HG03442 (cell line): ENCODE results near the gene KIAA1671.

ENCODE experiments used
- ATAC-seq: cut with Tn5 transposase; IDR thresholded peaks from one replicate; pipeline ENCODE4 v1.9.1; 2021; ENCODE audit warnings: mild to moderate bottlenecking, moderate library complexity; ENCODE audit not compliant: unreplicated experiment

The KIAA1671 gene

DNA sequence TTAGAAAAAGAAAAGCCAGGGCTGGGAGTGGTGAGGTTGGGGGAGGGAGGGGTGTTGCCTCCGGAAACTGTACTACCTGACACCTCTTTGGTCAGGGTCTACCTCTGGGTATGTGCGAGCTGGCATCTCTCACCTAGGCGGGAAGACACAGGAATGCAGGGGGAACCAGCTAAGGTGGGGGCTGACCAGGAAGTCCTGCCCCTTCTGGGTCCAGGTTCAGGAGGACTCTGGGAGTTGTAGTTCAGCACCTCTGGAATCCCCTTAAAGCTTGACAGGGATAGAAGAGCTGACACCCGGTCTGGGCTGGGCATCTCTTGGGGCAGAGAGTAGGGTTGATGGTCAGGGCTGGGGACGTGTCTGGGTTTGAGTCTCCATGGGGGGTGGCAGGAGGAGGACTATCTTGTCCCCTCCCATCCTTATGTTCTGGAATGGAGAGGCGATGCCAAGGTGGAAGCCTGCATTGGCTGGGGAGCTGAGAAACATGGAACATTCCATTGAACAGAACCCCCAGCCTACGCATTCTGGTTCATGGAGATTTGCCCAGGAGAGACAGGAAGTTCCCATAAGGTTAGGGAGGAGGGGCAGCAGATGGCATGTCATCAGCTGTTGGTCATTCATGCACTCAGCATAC, 2.1 kb upstream of the KIAA1671 start:
- ATAC-seq: no peak

- ATAC-seq: no peak
Observed at GRCh38 chr22:24952837-24953383, 394 bp downstream of the KIAA1671 start.

GRCh38 chr22:24953384-24954113, 1.0 kb downstream of the KIAA1671 start:
- no peak for ATAC-seq

DNA sequence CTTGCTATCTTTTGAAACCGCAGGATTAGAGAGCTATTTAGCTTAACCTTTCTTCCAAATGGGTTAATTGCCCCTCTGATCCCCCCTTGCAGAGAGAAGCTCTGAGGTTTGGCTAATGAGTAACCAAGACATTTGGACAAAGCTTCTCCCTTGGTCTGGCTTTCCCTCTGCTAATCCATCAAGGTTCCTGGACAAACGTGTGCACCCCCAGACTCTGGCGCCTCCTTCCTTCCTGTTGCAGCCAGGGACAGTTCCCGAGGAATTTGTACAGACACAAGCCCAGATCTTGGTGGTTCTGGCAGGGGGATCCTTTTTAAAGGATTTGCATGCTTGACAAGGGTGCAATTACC, 1.6 kb downstream of the KIAA1671 start:
- ATAC-seq: no peak

GRCh38 chr22:24954856-24955255, 2.3 kb downstream of the KIAA1671 start:
- no peak for ATAC-seq

- ATAC-seq: no peak
Observed at GRCh38 chr22:24957043-24957442, 4.5 kb downstream of the KIAA1671 start.

- ATAC-seq: no peak
Observed at GRCh38 chr22:24961217-24961844, 8.8 kb downstream of the KIAA1671 start.

DNA sequence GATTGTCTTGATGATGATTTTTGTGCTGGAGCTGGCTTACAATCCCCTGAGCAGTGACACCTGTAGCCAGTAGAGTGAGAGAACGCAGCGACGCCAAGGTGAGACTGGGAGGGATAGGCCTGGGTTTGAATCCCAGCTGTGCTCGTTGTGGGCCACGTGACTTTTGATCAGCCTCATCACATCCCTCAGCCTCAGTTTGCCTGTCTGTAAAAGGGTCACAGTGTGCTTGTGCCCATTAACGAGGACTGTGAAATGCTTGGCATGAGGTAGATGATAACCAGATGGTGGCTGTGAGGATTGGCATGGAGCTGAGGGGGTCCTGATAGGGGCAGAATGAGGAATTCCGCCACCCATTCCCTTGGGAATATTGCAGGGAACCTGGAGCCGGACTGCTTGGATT, 9.6 kb downstream of the KIAA1671 start:
- no peak for ATAC-seq

DNA sequence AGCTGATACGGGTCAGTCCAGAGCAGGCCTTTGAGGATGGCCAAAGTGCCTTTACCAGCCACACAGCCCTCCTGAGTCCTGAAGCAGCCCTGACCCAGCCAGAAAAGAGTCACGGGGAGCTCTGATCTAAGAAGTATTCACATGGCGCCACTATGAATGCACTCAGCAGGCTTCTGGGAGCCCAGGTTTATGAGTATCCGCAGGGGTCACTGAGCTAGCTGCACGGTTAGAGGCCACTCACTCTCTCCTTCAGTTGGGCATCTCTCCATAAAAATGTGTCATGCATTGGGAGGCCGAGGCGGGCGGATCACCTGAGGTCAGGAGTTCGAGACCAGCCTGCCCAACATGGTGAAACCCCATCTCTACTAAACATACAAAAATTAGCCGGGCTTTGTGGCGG, 10.3 kb downstream of the KIAA1671 start:
- no peak for ATAC-seq

DNA sequence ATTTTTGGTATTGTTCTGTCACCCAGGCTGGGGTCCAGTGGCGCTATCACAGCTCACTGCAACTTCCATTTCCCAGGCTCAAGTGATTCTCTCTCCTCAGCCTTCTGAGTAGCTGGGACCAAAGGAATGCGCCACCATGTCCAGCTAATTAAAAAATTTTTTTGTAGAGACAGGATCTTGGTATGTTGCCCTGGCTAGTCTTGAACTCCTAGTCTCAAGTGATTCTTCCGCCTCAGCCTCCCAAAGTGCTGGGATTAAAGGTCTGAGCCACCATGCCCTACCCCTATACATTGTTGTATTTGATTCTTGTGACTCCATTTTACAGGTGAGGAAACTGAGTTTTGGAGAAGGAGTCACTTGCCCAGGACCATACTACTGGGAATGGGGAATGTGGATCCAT, 11.9 kb downstream of the KIAA1671 start:
- no peak for ATAC-seq

GRCh38 chr22:24965822-24966626, 13.5 kb downstream of the KIAA1671 start:
- no peak for ATAC-seq

DNA sequence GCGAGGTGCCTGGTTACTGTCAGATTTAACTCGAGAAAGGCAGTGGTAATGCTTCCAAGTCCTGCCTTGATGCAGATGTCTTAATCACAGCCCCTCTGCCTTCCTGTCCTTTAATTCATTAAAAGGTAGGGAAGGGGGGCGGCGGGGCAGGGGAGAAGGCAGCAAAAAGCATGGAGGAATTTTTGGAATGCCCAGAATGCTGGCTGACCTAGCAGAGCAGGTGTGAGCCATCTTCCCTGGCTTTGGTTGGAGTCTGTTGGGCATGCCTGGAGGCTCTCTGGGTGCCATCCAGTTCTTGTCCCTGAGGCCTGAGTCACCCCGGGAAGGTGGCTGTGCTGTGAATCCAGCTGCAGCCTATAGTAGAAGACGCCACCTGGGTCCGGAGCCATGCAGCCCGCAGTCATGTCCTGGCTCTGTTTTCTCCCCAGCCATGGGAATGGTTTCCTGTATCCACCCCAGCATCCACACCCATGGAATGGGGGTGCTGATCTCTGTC, 15.6 kb downstream of the KIAA1671 start:
- ATAC-seq: no peak

GRCh38 chr22:24969560-24970301, 17.2 kb downstream of the KIAA1671 start:
- ATAC-seq: no peak

GRCh38 chr22:24972369-24972768, 19.9 kb downstream of the KIAA1671 start:
- ATAC-seq: no peak

DNA sequence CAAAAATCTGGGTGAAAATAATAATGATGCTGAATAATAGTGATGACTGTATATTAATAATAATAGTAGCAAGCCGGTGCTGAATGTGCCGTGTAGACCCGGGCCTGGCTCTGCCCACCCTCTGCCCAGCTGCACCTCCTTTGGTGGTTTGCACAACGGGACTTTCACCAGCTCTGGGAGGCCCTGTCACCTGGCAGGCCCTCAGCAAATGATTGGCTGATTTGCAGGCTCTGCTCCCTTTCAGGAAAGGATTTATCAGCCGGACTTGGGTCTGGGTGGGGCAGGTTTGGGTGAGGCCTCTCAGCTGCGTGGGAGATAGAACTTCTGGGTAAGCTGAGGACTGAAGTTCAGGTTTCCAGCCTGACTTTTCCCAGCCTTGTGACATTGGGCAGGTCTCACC, 21.4 kb downstream of the KIAA1671 start:
- no peak for ATAC-seq

GRCh38 chr22:24975125-24975640, 22.7 kb downstream of the KIAA1671 start:
- no peak for ATAC-seq

DNA sequence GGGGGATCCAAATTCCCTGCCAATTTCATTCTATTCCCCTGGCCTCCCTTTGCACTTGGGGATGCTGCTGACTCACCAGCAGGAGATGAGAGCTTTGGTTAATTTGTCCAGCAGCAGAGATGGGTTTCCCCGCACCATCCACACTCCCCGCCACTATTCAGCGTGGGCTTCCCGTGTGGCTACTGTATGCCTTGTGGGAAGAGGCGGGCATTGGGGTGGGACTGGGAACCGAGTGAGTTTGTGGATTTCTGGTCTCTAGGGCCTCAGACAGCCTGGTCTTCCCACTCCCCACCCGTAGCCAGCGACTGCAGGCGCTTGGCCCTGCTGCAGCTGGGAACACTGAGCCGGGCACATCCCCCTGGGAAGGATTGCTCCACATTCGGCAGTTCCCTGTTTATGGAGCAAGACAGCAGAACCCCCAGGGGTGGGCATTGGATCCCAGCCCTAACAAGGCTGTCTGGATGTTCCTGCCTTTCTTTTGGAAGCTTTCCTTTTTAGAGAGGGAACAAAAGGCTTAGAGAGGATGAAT, 23.4 kb downstream of the KIAA1671 start:
- ATAC-seq: no peak

DNA sequence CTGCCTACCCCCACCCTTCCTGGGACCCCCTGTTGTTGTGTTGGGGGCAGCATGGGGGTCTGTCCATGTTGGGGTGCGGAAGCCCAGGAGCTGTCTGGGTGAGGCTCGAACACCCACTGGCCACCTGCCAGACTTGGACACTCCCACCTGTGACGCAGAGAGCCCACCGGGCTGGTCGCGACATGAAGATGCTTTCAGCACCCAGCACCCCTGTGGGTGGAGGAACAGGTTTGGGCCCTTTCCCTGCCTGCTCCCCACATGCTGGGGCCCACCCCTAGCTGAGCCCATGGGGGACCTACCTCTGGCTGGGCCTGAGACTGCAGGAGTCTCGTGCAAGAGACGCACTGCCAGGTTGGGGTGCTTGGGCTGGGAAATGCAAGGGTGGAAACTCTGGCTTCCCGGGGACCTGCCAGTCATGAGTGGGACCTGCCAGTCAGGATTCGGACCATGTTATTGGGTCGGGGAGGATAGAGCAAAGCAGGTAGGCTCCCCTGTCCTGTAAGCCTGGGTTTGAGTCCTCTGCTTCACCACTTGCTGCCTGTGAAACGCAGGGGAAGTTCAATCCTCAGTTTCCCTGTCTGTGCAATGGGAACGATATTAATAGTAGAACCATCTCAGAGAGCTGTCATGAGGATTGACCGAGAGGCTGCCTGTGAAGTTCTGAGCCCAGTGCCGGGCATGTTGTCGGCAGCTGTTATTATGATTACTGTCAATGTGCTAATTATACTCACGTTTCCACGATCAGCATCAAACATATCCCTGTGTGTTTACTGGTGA, 24.1 kb downstream of the KIAA1671 start:
- no peak for ATAC-seq
